ENCODE measurements around the gene DEPDC1B.
"Not testable (repeated sequence)": the region's sequence is repeated elsewhere in the genome, so short reads cannot be mapped to it uniquely, and the experiment has no call there.

- TF ChIP-seq CTCF (conservative IDR thresholded peaks at IDR 0.05; ENCODE audit: low read depth, low read length); SMC3 (IDR thresholded peaks at IDR 0.05; ENCODE audit: low read depth, low read length); POLR2A (IDR thresholded peaks at IDR 0.05; ENCODE audit: low read depth, low read length); MXI1 (IDR thresholded peaks at IDR 0.05; ENCODE audit: borderline replicate concordance, low read depth, low read length); RCOR1 (IDR thresholded peaks at IDR 0.05; ENCODE audit: insufficient replicate concordance, low read length); BHLHE40 (IDR thresholded peaks at IDR 0.05; ENCODE audit: low read depth, low read length); RFX5 (IDR thresholded peaks at IDR 0.05; ENCODE audit: low read depth, low read length); MAZ (IDR thresholded peaks at IDR 0.05; ENCODE audit: borderline replicate concordance, low read depth, low read length); RAD21 (IDR thresholded peaks at IDR 0.05; ENCODE audit: low read length); CEBPB (IDR thresholded peaks at IDR 0.05; ENCODE audit: low read depth, low read length); FOS (IDR thresholded peaks at IDR 0.05; ENCODE audit: low read depth, low read length): not testable (repeated sequence)
- TF ChIP-seq, protein P1, sequence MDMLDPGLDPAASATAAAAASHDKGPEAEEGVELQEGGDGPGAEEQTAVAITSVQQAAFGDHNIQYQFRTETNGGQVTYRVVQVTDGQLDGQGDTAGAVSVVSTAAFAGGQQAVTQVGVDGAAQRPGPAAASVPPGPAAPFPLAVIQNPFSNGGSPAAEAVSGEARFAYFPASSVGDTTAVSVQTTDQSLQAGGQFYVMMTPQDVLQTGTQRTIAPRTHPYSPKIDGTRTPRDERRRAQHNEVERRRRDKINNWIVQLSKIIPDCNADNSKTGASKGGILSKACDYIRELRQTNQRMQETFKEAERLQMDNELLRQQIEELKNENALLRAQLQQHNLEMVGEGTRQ (IDR thresholded peaks at IDR 0.05; ENCODE audit: low read depth, low read length) = not testable (repeated sequence)
These were observed 146.7 kb downstream of the DEPDC1B start for GRCh38 chr5:60553291-60553690.

All from IMR-90 (cell line).